Measurements from ENCODE around the gene SLC36A1.

The SLC36A1 gene

GRCh38 chr5:151463137-151464029 lies 16.0 kb downstream of the SLC36A1 start:
- no peaks in the 10 kb centered on the region for H3K9me3 ChIP-seq (ENCODE audit: insufficient read depth, low read length, severe bottlenecking)
- no peaks in the 10 kb centered on the region for H4K20me1 ChIP-seq (ENCODE audit: insufficient read depth, low read length)
- TF ChIP-seq EZH2 (IDR thresholded peaks at IDR 0.05; ENCODE audit: borderline replicate concordance, low read depth, low read length, severe bottlenecking) (no peak), CTCF (IDR thresholded peaks at IDR 0.05; ENCODE audit: borderline replicate concordance, extremely low read depth, low read length, poor library complexity, severe bottlenecking) (no peak)
- peaks cover 27% of the 10 kb centered on the region; the same call in 1 of the 2 replicates for H3K36me3 ChIP-seq (ENCODE audit: insufficient read depth, low read length)
- no peaks in the 10 kb centered on the region for H3K27me3 ChIP-seq (ENCODE audit: insufficient read depth, low read length, poor library complexity)
- no peak overlapping the region for H3K9ac ChIP-seq (ENCODE audit: low read depth, low read length)
- ATAC-seq (ENCODE audit: insufficient read depth, low read depth), result no peak
- H3K4me2 ChIP-seq (ENCODE audit: insufficient read depth, low read length), result no peak overlapping the region
- no peaks in the 10 kb centered on the region for H3K79me2 ChIP-seq (ENCODE audit: insufficient read depth, low read length)
- no peaks in the 10 kb centered on the region for H3K4me1 ChIP-seq (ENCODE audit: insufficient read depth, low read length)
- H3K4me3 ChIP-seq (ENCODE audit: low read depth in 1 of 2, low read length in 2 of 2), result no peak overlapping the region
- no peak overlapping the region for H3K27ac ChIP-seq (ENCODE audit: low read length)
- DNase-seq, result no peak
- no peak overlapping the region for H2AFZ ChIP-seq (ENCODE audit: low read depth, low read length)

GRCh38 chr5:151464101-151464500 lies 16.7 kb downstream of the SLC36A1 start:
- H2AFZ ChIP-seq (ENCODE audit: low read depth, low read length), result no peak overlapping the region
- H3K27ac ChIP-seq (ENCODE audit: low read length), result no peak overlapping the region
- no peak overlapping the region for H3K9ac ChIP-seq (ENCODE audit: low read depth, low read length)
- peaks cover 27% of the 10 kb centered on the region; the same call in 1 of the 2 replicates for H3K36me3 ChIP-seq (ENCODE audit: insufficient read depth, low read length)
- H3K4me3 ChIP-seq (ENCODE audit: low read depth in 1 of 2, low read length in 2 of 2), result no peak overlapping the region
- no peak for TF ChIP-seq EZH2 (IDR thresholded peaks at IDR 0.05; ENCODE audit: borderline replicate concordance, low read depth, low read length, severe bottlenecking)
- DNase-seq, result no peak
- no peaks in the 10 kb centered on the region for H3K9me3 ChIP-seq (ENCODE audit: insufficient read depth, low read length, severe bottlenecking)
- H4K20me1 ChIP-seq (ENCODE audit: insufficient read depth, low read length), result no peaks in the 10 kb centered on the region
- no peaks in the 10 kb centered on the region for H3K79me2 ChIP-seq (ENCODE audit: insufficient read depth, low read length)
- H3K4me2 ChIP-seq (ENCODE audit: insufficient read depth, low read length), result no peak overlapping the region
- H3K27me3 ChIP-seq (ENCODE audit: insufficient read depth, low read length, poor library complexity), result no peaks in the 10 kb centered on the region
- ATAC-seq (ENCODE audit: insufficient read depth, low read depth), result no peak
- no peaks in the 10 kb centered on the region for H3K4me1 ChIP-seq (ENCODE audit: insufficient read depth, low read length)

GRCh38 chr5:151465476-151465875 lies 18.1 kb downstream of the SLC36A1 start:
- no peaks in the 10 kb centered on the region for H3K9me3 ChIP-seq (ENCODE audit: insufficient read depth, low read length, severe bottlenecking)
- H3K27me3 ChIP-seq (ENCODE audit: insufficient read depth, low read length, poor library complexity), result no peaks in the 10 kb centered on the region
- H3K27ac ChIP-seq (ENCODE audit: low read length), result no peak overlapping the region
- H2AFZ ChIP-seq (ENCODE audit: low read depth, low read length), result no peak overlapping the region
- TF ChIP-seq CTCF (IDR thresholded peaks at IDR 0.05; ENCODE audit: borderline replicate concordance, extremely low read depth, low read length, poor library complexity, severe bottlenecking) (no peak), EZH2 (IDR thresholded peaks at IDR 0.05; ENCODE audit: borderline replicate concordance, low read depth, low read length, severe bottlenecking) (no peak)
- no peaks in the 10 kb centered on the region for H4K20me1 ChIP-seq (ENCODE audit: insufficient read depth, low read length)
- peaks cover 33% of the 10 kb centered on the region; the same call in 1 of the 2 replicates for H3K36me3 ChIP-seq (ENCODE audit: insufficient read depth, low read length)
- no peak overlapping the region for H3K9ac ChIP-seq (ENCODE audit: low read depth, low read length)
- DNase-seq (no peak), ATAC-seq (ENCODE audit: insufficient read depth, low read depth) (no peak)
- H3K4me3 ChIP-seq (ENCODE audit: low read depth in 1 of 2, low read length in 2 of 2), result no peak overlapping the region
- no peaks in the 10 kb centered on the region for H3K4me1 ChIP-seq (ENCODE audit: insufficient read depth, low read length)
- no peaks in the 10 kb centered on the region for H3K79me2 ChIP-seq (ENCODE audit: insufficient read depth, low read length)
- no peak overlapping the region for H3K4me2 ChIP-seq (ENCODE audit: insufficient read depth, low read length)

- Histone ChIP-seq H3K4me3 (ENCODE audit: low read depth in 1 of 2, low read length in 2 of 2) (no peak overlapping the region), H3K9ac (ENCODE audit: low read depth, low read length) (no peak overlapping the region), H3K4me2 (ENCODE audit: insufficient read depth, low read length) (no peak overlapping the region), H3K27ac (ENCODE audit: low read length) (no peak overlapping the region), H2AFZ (ENCODE audit: low read depth, low read length) (no peak overlapping the region), H3K9me3 (ENCODE audit: insufficient read depth, low read length, severe bottlenecking) (no peaks in the 10 kb centered on the region), H3K36me3 (ENCODE audit: insufficient read depth, low read length) (peaks cover 34% of the 10 kb centered on the region; the same call in 1 of the 2 replicates), H3K27me3 (ENCODE audit: insufficient read depth, low read length, poor library complexity) (no peaks in the 10 kb centered on the region), H4K20me1 (ENCODE audit: insufficient read depth, low read length) (no peaks in the 10 kb centered on the region), H3K79me2 (ENCODE audit: insufficient read depth, low read length) (no peaks in the 10 kb centered on the region), H3K4me1 (ENCODE audit: insufficient read depth, low read length) (no peaks in the 10 kb centered on the region)
- TF ChIP-seq EZH2 (IDR thresholded peaks at IDR 0.05; ENCODE audit: borderline replicate concordance, low read depth, low read length, severe bottlenecking) (no peak), CTCF (IDR thresholded peaks at IDR 0.05; ENCODE audit: borderline replicate concordance, extremely low read depth, low read length, poor library complexity, severe bottlenecking) (no peak)
- no peak for ATAC-seq (ENCODE audit: insufficient read depth, low read depth)
- DNase-seq, result no peak
These were observed 20.2 kb downstream of the SLC36A1 start for GRCh38 chr5:151467576-151467975.

Data from DND-41 (cell line).